Effector memory CD4-positive, alpha-beta T cell (primary cell): ENCODE data around the gene RAB39B.
A peak's percentile ranks its signal among the peaks of the same experiment; 100 is the strongest.
"Not testable (repeated sequence)": the region's sequence is repeated elsewhere in the genome, so short reads cannot be mapped to it uniquely, and the experiment has no call there.

ENCODE experiments used
- DNase-seq, 3 donors: peaks; one replicate each; pipeline ENCODE4 v3.0.0-alpha.2; 2020
- H3K27ac ChIP-seq: 2 replicates; pipeline ENCODE4 v1.7.0; 2013; ENCODE audit warnings: mild to moderate bottlenecking, low read length, moderate library complexity; ENCODE audit not compliant: insufficient read depth, poor library complexity, severe bottlenecking
- H3K27me3 ChIP-seq: replicated peaks from 2 replicates; pipeline ENCODE4 v1.7.0; 2013; ENCODE audit warnings: mild to moderate bottlenecking, low read length; ENCODE audit not compliant: insufficient read depth, control insufficient read depth, poor library complexity, severe bottlenecking
- H3K36me3 ChIP-seq: 2 replicates; pipeline ENCODE4 v1.7.0; 2013; ENCODE audit warnings: mild to moderate bottlenecking, low read length, moderate library complexity; ENCODE audit not compliant: control insufficient read depth, insufficient read depth
- H3K4me1 ChIP-seq: 2 replicates; pipeline ENCODE4 v1.7.0; 2013; ENCODE audit warnings: low read length, mild to moderate bottlenecking; ENCODE audit not compliant: control insufficient read depth, insufficient read depth, poor library complexity, severe bottlenecking
- H3K4me3 ChIP-seq: 2 replicates; pipeline ENCODE4 v1.7.0; 2013; ENCODE audit warnings: low read length, low read depth, mild to moderate bottlenecking; ENCODE audit not compliant: insufficient read depth, poor library complexity, severe bottlenecking
- H3K9me3 ChIP-seq: 2 replicates; pipeline ENCODE4 v1.7.0; 2013; ENCODE audit warnings: mild to moderate bottlenecking, low read length, moderate library complexity; ENCODE audit not compliant: control insufficient read depth

RAB39B gene

DNA sequence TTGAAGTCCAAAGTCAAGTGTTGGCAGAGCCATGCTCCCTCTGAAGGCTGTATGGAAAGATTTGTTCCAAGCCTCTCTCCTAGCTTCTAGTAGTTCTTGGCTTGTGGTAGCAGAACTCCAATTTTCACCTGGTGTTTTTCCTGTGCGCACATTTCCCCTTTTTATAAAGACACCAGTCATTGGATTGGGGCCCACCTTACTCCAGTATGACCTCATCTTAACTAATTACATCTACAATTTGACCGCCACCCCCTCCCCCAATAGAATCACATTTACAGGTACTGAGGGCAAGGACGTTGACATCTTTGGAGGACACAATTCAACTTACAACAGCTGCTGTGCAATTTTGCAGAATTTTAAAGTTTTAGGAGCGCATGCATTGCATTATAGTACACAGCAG, 16.8 kb downstream of the RAB39B start:
- no peaks in the 10 kb centered on the region for H3K36me3 ChIP-seq
- no peaks in the 10 kb centered on the region for H3K27me3 ChIP-seq
- H3K27ac ChIP-seq = no peak overlapping the region
- no peak overlapping the region for H3K4me3 ChIP-seq
- DNase-seq = no peak
- no peaks in the 10 kb centered on the region for H3K9me3 ChIP-seq
- no peaks in the 10 kb centered on the region for H3K4me1 ChIP-seq

DNA sequence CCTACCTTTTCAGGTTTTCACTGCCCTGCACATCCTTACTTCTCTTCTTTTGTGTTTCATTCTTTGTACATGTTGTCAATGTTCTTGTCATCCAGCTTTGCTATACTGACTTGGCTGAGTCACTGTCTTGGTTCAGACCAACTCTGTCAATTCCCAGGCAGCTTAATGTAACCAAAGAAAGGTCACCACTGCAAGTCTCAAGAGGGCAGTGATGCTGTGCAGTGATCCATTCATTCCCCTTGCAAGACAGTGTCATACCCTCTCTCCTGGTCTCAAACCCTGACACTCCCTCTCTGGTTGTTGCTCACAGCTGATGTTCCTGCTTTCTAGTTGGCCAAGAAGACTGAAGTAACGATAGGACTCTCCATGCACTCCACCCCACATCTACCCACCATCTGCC, 17.5 kb downstream of the RAB39B start:
- H3K27me3 ChIP-seq = no peaks in the 10 kb centered on the region
- no peaks in the 10 kb centered on the region for H3K4me1 ChIP-seq
- no peak overlapping the region for H3K4me3 ChIP-seq
- no peaks in the 10 kb centered on the region for H3K36me3 ChIP-seq
- H3K27ac ChIP-seq = no peak overlapping the region
- H3K9me3 ChIP-seq = no peaks in the 10 kb centered on the region
- DNase-seq = no peak

- peaks cover 7% of the 10 kb centered on the region for H3K36me3 ChIP-seq
- no peaks in the 10 kb centered on the region for H3K27me3 ChIP-seq
- H3K4me3 ChIP-seq = no peak overlapping the region
- no peaks in the 10 kb centered on the region for H3K4me1 ChIP-seq
- no peak overlapping the region for H3K27ac ChIP-seq
- DNase-seq = no peak
- no peaks in the 10 kb centered on the region for H3K9me3 ChIP-seq
Measured at GRCh38 chrX:155242300-155242699, 22.0 kb downstream of the RAB39B start.

DNA sequence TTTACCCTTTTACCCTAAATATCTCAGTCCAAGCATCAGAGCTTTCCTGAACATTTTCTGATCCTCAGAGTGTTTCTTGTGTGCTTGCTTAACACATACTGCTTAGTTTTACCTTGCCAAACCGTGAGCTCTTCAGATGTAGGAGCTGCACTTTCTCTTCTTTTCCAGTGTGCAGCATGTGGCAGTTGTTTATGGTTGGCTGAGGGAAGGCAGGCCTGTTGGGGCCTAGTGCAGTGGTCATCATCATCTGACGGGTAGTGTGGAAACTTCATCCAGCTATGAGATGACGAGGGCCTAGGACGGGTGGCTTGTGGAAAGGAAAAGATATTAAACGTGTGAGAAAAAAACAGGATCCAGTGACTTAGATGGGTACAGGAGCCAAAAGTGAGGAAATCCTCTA, 26.6 kb downstream of the RAB39B start:
- Histone ChIP-seq H3K27ac (no peak overlapping the region), H3K9me3 (no peaks in the 10 kb centered on the region), H3K4me1 (no peaks in the 10 kb centered on the region), H3K36me3 (peaks cover 14% of the 10 kb centered on the region), H3K27me3 (no peaks in the 10 kb centered on the region), H3K4me3 (no peak overlapping the region)
- no peak for DNase-seq

DNA sequence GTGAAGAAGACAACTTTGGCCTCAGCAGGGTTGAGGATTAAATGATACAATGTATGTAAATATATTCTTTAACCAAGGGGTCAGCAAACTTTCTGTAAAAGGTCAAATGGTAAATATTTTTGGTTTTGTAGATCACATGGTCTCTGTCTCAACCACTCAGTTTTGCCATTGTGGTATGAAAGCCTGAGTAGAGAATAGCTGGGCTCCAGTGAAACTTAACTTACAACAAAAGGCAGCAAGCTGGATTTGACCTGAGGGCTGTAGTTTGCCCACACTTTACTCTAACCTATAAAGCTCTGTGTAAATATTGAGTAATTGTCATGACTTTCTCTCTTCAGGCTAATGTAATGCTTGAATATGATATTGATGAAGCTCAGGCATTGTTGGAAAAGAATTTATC, 28.4 kb downstream of the RAB39B start:
- DNase-seq = no peak
- Histone ChIP-seq H3K27ac (no peak overlapping the region), H3K36me3 (peaks cover 14% of the 10 kb centered on the region), H3K4me1 (no peaks in the 10 kb centered on the region), H3K27me3 (no peaks in the 10 kb centered on the region), H3K4me3 (no peak overlapping the region), H3K9me3 (no peaks in the 10 kb centered on the region)

- Histone ChIP-seq H3K4me1 (no peaks in the 10 kb centered on the region), H3K36me3 (peaks cover 18% of the 10 kb centered on the region), H3K27me3 (no peaks in the 10 kb centered on the region), H3K9me3 (no peaks in the 10 kb centered on the region), H3K4me3 (no peak overlapping the region), H3K27ac (no peak overlapping the region)
- DNase-seq = no peak
Measured at GRCh38 chrX:155231163-155231562, 33.1 kb downstream of the RAB39B start.

DNA sequence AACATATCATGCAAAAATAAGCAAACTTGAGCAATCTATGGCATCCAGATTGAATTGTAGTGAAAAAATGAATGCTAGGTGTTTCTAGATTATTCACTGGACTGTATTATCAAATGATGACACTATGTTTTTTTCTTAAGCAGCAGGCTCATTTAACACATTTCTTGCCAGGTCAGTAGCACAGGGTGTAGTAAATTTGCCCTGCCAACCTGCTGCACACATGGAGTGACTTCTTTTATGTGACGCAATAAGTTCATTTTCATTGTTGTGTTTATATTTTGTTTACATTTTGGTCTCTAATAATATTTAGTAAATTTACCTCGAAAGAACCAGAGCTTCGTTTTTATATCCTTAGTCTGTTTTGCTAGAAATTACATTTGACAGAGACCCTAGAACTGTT, 38.5 kb downstream of the RAB39B start:
- Histone ChIP-seq H3K27me3 (no peaks in the 10 kb centered on the region), H3K4me3 (no peak overlapping the region), H3K4me1 (no peaks in the 10 kb centered on the region), H3K27ac (no peak overlapping the region), H3K36me3 (peaks cover 22% of the 10 kb centered on the region), H3K9me3 (no peaks in the 10 kb centered on the region)
- no peak for DNase-seq

GRCh38 chrX:155223746-155224145, 40.5 kb downstream of the RAB39B start:
- not testable (repeated sequence) for H3K9me3 ChIP-seq, H3K4me3 ChIP-seq, DNase-seq, H3K27ac ChIP-seq, H3K27me3 ChIP-seq, H3K4me1 ChIP-seq
- H3K36me3 ChIP-seq = peaks cover 22% of the 10 kb centered on the region

DNA sequence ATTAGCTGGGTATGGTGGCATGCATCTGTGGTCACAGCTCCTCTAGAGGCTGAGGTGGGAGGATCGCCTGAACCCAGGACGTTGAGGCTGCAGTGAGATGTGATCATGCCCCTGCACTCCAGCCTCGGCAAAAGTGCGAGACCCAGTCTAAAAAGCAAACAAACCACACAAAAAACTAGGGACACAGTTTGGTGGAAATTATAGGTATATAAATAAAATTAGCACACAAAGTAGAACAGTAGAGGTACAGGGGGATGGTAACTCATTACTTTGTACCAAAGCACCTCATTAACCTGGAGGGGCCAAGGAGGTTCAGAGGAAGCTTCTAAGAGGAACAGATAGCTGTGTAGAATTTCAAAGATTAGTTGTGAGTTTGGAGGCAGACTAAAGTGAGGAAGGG, 42.9 kb downstream of the RAB39B start:
- Histone ChIP-seq H3K27me3 (no peaks in the 10 kb centered on the region), H3K36me3 (peaks cover 7% of the 10 kb centered on the region), H3K27ac (no peak overlapping the region), H3K9me3 (no peaks in the 10 kb centered on the region), H3K4me3 (no peak overlapping the region), H3K4me1 (peaks cover 7% of the 10 kb centered on the region)
- DNase-seq = no peak

GRCh38 chrX:155218777-155219176, 45.5 kb downstream of the RAB39B start:
- no peak for DNase-seq
- Histone ChIP-seq H3K27me3 (no peaks in the 10 kb centered on the region), H3K36me3 (peaks cover 7% of the 10 kb centered on the region), H3K27ac (no peak overlapping the region), H3K4me3 (no peak overlapping the region), H3K9me3 (no peaks in the 10 kb centered on the region), H3K4me1 (peaks cover 7% of the 10 kb centered on the region)

GRCh38 chrX:155216940-155217440, 47.3 kb downstream of the RAB39B start:
- peaks cover 7% of the 10 kb centered on the region for H3K4me1 ChIP-seq
- H3K27me3 ChIP-seq = no peaks in the 10 kb centered on the region
- H3K4me3 ChIP-seq = peak overlapping the region; percentile 88
- H3K36me3 ChIP-seq = peaks cover 3% of the 10 kb centered on the region
- DNase-seq = no peak
- H3K9me3 ChIP-seq = no peaks in the 10 kb centered on the region
- peak overlapping the region; percentile 71 for H3K27ac ChIP-seq
